Measurements from ENCODE around the gene GORAB.

GORAB gene, protein sequence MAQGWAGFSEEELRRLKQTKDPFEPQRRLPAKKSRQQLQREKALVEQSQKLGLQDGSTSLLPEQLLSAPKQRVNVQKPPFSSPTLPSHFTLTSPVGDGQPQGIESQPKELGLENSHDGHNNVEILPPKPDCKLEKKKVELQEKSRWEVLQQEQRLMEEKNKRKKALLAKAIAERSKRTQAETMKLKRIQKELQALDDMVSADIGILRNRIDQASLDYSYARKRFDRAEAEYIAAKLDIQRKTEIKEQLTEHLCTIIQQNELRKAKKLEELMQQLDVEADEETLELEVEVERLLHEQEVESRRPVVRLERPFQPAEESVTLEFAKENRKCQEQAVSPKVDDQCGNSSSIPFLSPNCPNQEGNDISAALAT

DNA sequence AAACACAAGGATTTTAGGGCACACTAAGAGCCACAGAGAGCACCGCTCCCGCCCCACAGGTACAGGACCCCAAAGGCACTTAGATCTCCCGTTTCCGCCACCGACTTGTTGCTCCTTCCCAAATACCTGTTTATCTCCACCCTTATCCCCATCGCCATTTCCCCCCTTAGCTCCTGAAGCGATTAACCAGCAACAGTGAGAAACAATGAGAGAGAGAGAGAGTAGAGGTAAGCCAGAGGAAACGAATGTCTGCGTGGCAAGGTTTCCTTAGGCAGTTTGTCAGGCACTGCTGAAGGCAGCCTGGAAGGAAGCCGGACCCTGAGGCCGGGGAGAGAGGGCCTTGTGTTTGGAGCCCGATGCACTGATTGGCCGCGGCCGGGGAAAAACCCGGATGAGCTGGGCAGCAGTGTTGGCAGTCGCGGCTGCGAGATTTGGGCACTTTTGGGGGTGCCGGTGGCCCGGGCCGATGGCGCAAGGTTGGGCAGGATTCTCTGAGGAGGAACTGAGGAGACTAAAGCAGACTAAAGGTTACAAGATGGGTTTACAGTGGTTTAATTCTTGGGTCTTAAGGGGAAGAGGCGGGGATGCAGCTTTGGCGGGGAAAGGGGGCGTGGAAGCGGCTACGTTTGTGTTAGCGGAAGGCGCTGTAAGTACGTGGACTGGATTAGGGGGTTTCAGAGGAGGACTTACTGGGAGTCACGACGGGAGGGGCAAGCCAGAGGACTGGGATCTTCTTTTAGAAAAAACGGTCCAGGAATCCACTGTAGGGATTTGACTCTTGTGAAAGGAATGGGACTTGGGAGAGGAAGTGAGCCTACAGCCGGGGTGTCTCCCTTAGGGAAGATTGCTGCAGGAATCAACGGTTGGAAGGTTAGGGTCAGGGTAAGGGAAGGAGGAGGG, at the start of gene GORAB:
GORAB (plus strand) TSS at position 409 of the 900 bp plus-strand sequence; CDS start at position 467, 58 bp downstream.
- peak; percentile 83 for DNase-seq (ENCODE audit: low read depth)

DNA sequence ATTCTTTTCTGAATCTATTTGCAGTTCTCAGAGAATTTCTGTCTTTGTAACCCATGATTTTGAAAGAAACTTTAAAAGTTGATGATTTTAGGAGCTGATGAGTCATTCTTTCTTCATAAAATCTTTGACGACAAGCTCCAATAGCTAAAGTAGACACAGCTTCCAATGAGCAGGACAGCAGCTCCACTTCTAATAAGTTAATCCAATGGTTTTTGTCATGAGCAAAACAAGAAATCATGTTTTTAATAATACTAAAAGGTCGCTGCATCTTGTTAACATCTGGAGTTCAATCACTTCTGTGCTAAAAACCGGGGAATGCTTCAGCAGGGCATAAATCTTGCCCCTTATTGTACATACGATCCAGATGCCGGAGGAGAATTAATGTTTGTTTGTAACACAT, 48.9 kb upstream of the GORAB start:
- DNase-seq (ENCODE audit: low read depth), result no peak

DNA sequence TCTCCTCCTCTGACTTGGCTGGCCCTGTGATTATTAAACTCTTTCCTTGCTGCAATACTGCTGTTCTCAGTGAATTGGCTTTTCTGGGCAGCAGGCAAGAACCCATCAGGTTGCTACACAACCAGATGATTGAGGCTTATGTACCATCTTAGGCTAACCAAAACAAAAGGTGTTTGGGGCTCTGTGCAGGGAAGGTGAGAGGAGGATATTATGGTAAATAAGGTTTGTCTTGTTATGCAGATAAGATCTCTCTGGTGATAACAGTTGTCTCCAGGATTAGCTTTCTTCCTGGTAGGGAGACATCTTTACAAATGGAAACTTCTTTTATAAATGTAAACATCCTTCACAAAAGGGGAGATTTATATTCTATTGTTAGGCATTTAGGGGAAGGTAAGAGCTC, 44.5 kb upstream of the GORAB start:
- DNase-seq (ENCODE audit: low read depth), result no peak

DNA sequence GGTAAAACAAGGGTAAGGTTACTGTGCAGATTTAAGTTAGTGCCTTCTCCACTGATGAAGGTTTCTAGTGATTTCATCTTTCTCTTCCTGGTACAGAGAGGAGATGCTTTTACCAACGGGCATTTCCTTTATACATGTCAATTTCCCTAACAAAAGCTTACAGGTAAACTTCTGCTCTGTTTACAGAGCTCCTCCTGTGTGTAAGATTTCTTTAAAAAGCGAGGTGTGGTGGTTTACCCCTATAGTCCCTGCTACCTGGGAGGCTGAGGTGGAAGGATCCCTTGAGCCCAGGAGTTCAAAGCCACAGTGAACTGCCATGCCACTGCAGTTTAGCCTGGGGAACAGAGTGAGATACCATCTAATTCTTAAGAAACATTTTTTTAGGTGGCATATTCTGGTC, 40.7 kb upstream of the GORAB start:
- no peak for DNase-seq (ENCODE audit: low read depth)

DNA sequence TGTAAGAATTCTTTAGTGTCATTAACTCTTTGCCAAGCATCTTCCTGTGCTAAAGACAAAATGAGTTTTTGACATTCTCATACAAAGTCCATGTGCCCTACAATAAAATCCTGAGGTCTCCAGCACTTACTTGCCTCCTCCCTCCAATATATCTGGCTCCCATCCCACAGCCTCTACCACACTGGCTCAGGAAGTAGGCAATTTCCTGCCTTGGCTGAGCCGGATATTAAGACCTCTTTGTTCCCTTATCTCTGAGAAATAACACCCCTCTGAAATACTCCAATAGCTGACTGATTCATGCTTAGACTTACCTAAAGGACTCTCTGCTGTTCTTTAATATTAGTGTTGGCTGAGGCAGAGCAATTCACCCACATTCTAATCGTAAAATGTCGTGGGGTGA, 37.6 kb upstream of the GORAB start:
- no peak for DNase-seq (ENCODE audit: low read depth)

DNA sequence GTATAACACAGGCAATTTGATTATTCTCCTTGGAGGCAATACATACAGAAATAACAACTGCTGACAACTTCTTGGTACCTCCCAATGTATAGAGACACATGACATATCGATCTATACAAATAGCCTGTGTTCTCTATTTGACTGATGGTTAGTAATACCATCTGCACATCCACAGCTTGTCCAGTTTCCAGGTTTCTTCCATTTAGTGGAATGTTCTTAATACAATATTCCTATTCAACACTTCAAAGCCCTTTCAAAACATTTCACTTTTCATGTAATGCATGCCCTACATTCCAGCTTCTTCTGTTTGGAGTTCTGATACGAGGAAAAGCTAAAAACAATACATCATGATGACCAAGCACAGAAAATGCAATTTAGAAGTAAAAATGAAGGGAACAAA, 37.0 kb upstream of the GORAB start:
- DNase-seq (ENCODE audit: low read depth), result no peak

DNA sequence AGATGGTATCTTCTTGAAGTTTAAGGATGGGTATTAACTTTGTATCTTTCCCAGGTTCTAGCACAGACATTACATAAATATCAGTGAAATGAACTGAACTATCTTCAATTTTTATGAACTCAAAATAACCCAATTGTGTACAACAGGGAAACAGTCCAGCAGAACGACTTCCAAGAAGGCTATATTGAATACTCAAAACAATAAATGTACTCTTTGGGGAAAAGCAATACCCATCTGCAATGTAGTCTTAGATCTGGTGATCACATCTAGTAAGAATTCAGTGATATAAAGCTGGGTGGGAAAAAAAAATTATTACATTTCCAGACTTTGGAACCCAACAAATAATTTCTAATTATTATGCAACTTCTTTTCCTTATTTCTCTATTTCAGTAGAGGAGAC, 33.1 kb upstream of the GORAB start:
- DNase-seq (ENCODE audit: low read depth), result no peak

DNA sequence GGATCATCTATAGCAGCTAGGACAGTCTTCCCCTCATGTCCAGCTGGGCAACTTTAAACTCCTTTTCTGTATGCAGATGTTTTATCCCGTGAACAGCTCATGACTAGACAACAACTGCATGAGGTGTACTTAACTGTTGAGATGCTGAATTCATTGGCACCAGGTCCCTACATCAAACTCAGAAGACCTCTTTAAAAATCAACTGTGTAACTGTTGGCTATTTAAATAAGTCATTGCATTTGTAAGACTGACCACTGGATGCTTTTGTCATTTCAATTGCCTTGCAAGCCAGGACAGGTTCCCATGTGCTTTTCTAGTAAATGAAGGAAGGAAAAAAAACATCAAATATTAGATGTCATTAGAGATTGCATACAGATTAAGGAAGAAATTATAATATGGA, 28.3 kb upstream of the GORAB start:
- no peak for DNase-seq (ENCODE audit: low read depth)

DNA sequence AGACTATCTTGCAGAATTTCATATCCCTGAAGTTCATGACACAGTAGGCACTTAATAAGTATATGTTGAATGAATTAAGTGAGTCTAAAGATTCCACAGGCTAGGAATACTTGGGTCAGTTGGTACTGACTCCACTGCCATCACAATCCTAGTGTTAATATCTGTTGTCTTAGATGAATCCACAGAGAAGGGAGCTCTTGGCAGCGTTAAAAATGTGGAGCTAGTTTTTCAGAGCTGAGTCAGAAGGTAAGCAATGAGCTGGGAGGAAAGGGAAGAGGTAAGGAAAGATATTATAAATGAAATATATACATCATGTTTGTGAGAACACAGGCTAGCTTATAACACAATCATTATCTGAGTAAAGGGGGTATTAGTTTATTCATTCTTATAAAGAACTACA, 21.8 kb upstream of the GORAB start:
- no peak for DNase-seq (ENCODE audit: low read depth)

DNA sequence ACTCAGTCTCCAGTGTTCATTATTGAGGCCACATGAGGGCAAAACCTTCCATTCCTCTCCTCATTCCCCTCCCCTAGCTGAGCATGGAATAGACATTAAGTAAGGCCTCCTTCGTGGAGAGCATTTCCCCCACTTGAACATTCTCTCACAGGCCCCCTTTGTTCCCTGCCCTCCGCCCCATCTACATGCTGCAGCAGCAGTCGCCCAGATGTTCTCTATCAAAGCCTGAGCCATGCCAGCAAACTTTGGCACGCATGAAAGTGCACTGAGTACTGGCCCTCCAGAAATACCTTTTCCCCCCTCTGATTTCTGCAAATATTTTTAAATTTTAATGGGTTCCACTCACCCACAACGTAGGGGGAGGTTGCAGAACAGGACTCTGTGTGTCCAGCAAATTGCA, 20.9 kb upstream of the GORAB start:
- no peak for DNase-seq (ENCODE audit: low read depth)

DNA sequence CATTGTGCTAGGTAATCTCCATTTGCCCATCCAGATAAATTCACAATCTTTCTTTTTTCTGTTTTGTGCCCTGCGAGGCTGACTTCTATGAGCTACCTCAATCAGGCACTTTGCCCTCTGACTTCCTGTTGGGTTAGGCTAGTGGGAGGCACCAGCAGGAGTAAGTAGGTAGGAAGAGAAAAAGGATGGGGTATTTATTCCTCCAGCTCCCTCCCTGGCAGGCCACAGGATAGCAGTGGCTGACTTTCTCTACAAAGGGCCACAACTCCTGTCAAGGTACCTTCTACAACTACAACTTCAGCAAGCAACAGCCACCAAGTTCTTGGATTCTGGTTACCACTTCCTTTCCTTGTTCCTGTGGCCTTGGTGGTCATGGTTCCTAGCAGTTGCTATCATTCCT, 18.8 kb upstream of the GORAB start:
- no peak for DNase-seq (ENCODE audit: low read depth)

DNA sequence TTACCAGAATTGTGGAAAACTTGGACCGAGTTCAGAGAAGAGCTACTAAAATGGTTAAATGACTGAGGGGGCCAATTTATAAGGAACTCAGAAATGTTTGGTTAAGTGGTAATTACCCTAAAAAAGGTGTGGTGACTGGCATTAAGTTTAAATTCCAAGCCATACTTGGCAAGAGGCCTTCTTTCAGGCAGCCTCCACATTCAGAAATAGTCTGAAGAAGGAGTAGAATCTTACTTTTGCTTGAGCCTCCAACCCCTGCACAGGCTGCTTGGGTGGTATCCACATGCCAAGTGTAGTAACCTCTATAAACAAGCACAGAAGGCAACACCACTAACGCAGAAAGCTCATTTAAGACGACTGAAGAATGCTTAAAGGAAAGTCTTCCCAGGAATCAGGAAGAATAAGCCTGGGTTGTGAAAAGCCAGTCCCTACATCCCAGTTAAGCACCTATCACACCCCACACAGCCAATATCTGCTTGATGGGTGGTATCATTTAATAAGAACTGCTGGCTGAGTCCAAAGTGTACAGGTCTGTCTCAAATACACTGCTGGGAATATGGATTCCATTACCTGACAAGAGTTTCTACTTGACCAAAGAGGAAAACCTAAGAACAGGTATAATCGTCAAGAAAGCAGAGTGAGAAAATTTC, 13.7 kb upstream of the GORAB start:
- no peak for DNase-seq (ENCODE audit: low read depth)

DNA sequence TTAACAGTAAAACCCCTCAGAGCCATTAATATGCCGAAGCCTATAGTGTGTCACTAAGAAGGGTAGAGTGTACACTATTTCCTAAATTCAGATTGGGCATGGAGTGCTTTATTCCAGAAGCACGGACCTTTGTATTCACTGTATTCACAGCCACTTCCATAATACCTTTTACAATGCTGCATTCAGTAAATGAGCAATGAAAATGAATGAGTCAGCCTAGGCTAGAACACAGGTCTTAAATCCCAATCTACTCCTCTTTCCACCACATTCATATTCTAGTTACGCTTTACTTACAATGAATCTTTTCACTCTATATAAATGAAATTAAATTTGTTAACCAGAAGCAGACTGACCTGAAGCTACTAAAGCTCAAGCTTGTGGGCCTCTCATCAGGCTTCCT, 13.0 kb upstream of the GORAB start:
- no peak for DNase-seq (ENCODE audit: low read depth)

DNA sequence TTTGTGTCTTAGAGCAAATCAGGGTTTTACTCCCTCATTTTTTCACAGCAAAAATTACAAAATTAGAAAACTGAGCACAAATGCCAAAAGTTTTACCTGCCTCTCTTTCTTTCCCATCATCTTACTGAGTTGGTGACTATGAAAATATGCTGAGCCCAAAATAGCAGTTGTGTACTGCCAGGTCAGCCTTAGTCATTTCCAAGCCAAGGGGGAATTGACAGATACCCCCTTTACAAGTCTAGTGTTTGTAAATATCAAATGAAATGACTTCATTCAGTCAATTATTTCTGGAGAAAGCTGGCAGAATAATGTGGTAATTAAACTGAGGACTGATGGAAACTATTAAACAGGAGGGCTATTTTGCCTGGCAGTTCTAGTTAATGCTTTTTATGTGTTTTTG, 11.4 kb upstream of the GORAB start:
- DNase-seq (ENCODE audit: low read depth), result no peak

DNA sequence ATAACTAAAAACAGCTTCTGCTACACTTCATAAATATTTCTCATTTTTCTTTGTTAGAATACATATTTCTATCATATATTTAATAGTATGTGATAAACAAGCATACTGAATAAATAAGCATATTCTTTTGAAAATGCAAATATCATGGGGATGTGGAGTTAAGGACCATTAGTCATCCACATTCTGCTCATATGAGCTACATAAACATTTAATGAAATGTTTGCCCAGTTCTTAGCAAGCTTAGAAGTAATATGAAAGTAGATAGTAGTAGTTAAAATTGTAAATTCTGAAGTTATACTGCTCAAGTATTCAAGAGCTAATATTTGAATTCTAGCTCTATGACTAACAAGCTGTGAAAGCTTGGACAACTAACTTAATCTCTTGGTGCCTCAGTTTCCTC, 10.1 kb upstream of the GORAB start:
- no peak for DNase-seq (ENCODE audit: low read depth)

DNA sequence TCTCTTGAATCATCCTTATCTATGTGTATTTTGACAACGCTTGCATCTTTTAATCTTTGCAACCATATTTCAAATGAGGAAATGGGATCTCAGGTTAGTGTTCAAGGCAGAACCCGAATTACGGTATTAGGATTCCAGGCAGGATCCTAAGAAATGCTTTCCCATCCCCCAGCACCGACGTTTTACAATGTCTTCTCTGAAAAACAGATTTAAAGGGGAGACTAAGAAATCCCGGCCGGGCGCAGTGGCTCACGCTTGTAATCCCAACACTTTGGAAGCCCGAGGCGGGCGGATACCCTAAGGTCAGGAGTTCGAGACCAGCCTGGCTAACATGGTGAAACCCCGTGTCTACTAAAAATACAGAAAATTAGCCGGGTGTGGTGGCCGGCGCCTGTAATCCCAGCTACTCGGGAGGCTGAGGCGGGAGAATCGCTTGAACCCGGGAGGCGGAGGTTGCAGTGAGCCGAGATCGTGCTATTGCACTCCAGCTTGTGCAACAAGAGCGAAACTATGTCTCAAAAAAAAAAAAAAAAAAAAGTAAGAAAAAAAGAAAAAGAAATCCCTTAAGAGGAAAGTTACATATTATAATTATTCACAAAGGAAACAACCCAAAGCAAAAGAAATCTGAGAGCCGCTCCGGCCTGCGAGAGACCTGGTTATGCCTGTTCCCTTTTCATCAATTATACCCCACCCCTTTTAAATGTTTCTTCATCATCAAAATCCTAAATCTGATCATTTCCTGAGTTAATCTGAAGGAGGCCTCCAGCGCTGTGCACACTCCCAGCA, 801 bp upstream of the GORAB start:
- DNase-seq (ENCODE audit: low read depth), result no peak

DNA sequence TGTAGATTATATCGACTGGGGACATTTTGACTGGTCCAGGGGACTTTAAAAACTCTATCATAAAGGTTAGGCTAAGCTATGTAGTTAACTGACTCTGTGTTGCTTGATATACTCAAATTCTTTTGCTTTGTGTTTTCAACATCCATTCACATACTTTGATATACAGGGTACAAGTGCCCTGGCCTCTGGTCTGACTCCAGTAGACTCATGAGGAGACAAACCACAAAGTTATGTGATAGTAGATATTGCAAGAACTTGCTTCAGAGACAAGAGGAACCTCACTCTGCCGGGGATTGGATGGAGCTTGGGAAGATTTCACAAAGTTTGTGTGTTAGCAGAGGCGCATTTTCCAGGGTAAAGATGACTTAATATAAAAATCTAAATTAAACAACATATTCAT, 1.3 kb downstream of the GORAB start:
- peak; percentile 52 for DNase-seq (ENCODE audit: low read depth)

DNA sequence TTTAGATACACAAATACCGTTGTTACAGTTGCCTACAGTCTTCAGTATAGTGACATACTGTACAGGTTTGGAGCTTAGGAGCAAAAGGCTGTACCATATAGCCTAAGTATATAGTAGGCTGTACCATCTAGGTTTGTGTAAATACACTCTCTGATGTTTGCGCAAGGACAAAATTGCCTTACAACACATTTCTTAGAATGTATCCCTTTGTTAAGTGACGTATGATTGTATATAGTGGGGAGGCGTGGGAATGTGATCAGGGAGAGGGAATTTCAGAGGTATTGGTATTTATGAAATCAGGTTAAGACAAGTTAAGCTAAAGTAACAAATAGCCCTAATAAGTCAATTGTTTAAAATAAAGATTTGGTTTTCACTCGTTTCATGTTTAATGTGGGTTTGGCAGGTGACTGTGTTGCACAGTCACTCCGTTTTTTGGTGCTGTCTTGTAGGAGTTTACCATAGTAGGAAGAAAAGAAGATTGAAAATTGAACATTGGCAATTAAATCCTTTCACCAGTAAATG, 2.7 kb downstream of the GORAB start:
- DNase-seq (ENCODE audit: low read depth), result no peak

DNA sequence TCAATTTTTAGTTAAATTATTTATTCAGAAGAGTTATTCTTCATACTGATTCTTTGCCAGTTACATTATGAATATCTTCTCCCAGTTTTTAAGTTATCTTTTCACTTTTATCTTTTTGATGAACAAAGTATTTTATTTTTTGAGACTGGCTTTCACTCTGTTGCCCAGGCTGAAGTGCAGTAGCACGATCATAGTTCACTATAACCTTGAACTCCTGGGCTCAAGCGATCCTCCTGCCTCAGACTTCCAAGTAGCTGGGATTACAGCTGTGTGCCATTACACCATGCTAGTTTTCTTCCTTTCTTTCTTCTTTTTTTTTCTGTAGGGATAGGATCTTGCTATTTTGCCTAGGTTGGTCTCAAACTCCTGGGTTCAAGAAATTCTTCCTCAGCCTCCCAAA, 3.5 kb downstream of the GORAB start:
- DNase-seq (ENCODE audit: low read depth), result no peak

DNA sequence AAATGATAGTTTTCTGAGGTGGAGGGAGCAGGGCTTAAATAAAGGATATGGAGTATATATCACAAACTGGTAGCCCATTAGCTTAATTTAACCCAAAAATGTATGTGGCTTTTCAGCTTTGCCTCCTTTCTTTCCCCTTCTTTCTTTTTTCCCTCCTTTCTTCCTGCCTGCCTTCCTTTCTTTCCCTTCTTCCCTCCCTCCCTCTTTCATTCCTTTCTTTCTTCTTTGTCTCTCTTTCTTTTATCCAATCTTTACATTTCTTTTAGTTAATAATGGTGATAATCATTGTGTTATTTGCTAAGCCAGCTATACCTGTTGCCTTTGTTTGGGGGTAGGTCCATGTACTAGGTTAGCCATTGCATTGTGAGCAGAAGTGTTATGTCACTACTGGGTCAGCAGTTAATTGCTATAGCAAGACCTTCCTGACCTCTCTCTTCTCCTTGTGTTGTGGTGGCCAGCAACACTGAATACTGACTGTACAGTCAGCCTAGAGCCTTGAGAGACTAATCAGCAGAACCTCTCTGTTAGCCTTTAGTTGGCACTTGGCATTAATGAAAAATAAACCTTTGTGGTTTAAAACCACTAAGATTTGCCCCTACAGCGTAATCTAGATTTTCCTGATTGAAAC, 5.1 kb downstream of the GORAB start:
- no peak for DNase-seq (ENCODE audit: low read depth)

DNA sequence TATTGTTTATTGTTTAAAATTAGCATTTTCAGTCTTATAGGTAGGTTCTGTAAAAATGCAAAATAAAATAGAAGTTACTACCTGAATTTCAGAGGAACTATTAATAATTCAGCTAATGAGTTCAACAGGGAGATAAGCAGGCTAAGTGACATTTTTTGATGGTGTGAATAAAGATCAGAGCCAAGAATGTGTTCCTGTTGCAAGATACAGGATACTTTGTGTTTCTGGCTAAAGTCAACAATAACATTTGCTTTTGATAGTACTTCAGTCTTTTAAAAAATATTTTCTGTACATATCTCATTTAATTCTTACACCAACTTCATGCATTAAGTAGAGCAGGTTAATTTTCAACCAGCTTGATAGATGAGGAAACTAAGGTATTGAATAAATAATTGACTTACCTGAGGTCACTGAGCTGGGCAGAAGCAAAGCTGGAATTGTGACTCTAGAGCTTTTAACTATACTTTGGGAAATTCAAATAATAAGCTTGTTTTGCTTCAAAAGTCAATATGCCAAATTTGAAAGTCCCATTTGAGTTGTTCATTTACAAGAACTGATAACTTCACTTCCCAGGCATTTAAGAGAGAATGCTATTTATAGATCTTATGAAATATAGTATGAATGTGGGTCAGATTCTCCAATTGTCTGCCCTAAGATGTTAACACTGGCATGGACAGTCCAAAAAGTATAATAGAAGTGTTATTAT, 6.0 kb downstream of the GORAB start:
- no peak for DNase-seq (ENCODE audit: low read depth)

Measured in GM04503 (cell line).